C4-2B (cell line): Measurements from ENCODE around the gene TCF21.

Experiments used
- H3K27ac ChIP-seq: fragments of 450-650 bp; 2 replicates; pipeline ENCODE4 v1.5.1; 2017
- ZFX ChIP-seq: fragments of 450-650 bp; IDR thresholded peaks from 2 replicates; pipeline ENCODE4 v1.6.1; 2017
- TF ChIP-seq, protein P1 (sequence below): fragments of 450-650 bp; conservative IDR thresholded peaks from 2 replicates; pipeline ENCODE4 v1.5.1; 2017; ENCODE audit warnings: mild to moderate bottlenecking

TCF21 gene

DNA sequence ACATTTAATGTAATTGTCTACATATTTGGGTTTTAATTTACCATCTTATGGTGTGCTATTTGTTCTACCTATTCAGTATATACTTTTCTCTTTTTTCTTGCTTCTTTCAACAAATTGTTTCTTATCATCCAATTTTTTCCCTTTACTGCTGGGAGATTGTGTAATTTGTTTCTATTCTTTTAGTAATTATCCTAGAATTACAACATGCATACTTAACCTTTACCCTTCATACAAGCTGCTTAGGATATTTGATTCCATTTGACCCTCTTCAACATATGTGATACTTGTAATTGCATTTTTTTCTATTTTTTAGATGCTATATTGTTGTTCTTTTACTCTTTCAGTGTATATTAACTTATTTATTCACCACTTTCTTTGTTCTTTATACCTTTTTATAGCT lies 49.0 kb downstream of the TCF21 start:
- no peak overlapping the region for H3K27ac ChIP-seq
- TF ChIP-seq ZFX, result no peak
- TF ChIP-seq, protein P1, sequence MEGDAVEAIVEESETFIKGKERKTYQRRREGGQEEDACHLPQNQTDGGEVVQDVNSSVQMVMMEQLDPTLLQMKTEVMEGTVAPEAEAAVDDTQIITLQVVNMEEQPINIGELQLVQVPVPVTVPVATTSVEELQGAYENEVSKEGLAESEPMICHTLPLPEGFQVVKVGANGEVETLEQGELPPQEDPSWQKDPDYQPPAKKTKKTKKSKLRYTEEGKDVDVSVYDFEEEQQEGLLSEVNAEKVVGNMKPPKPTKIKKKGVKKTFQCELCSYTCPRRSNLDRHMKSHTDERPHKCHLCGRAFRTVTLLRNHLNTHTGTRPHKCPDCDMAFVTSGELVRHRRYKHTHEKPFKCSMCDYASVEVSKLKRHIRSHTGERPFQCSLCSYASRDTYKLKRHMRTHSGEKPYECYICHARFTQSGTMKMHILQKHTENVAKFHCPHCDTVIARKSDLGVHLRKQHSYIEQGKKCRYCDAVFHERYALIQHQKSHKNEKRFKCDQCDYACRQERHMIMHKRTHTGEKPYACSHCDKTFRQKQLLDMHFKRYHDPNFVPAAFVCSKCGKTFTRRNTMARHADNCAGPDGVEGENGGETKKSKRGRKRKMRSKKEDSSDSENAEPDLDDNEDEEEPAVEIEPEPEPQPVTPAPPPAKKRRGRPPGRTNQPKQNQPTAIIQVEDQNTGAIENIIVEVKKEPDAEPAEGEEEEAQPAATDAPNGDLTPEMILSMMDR, result no peak

DNA sequence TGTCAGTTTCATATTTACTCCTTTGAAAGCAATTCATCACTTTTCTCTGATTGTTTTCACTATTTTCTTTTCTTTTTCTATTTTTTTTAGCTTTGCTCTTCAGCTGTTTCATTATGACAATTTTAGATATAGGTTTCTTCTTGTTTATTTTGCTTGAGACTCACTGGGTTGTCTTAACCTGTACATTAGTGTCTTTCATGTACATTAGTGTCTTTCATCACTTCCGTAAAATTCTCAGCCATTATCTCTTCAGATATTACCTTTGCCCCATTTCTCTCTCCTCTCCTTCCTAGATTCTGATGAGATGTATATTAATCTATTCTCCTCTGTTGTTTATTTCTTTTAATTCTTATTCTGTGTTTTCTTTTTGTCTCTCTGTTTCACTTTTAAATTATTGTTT lies 49.6 kb downstream of the TCF21 start:
- H3K27ac ChIP-seq, result no peak overlapping the region
- no peak for TF ChIP-seq ZFX
- TF ChIP-seq, protein P1, result no peak

DNA sequence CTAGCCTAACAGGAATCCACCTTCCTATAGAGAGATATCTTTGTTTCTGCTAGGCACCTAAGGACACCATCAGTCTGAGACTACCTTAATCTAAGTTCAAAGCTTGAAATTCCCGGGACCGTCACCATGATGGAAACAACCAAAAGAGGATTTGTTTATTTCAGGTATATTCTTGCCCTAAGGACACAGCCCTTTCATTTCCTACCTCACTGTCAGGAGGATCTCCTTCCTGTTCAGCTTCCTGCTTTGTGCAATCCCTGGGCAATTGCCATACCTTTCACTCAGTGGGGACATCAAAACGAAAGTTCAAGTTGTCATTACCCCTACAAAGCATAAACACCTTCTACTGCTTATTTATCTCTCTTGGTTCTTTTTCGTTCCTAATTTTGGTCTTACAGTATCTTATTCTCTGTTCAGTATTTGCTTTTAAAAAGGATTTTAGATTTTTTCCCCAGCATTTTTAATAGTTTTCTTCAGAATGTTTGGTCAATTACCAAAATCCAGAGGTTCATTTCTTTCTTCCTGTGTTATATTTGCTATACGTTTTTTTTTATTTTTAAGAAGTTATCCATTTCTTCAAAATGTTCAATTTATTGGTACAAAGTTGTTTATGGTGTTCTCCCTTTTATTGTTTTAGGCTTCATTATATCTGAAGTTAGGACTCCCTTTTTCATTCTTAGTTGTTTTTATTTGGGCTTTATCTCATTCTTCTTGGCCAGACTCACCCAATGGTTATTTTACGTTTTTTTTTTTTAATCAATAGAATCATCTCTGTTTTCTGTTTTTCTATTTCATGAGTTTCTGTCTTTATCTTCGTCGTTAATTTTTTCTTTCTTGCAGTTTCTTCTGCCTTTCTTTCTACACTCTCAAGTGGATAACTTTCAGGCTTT lies 51.1 kb downstream of the TCF21 start:
- TF ChIP-seq, protein P1, result no peak
- TF ChIP-seq ZFX, result no peak
- H3K27ac ChIP-seq, result no peak overlapping the region
